Epithelial cell of alveolus of lung (primary cell): Measurements from ENCODE around the gene SETD9. TPM values are rescaled to one million over a fixed set of nuclear protein-coding genes. Genes with fewer than 3 reads are reported as not detected.

Source experiments
- total RNA-seq: library from RNA; depleted of rRNA; stranded (reverse); fragments of >200 nt; gene quantifications from 2 replicates; pipeline ENCODE4 v1.2.1, GENCODE V29; 2015

SETD9 gene
- 7.5 and 14.2 TPM in 2 replicates for total RNA-seq

GRCh38 chr5:56909294-56910209, at the start of gene SETD9:
TSS of gene SETD9 (plus strand) at chr5:56909596. CDS start at chr5:56909646, 50 bp downstream.

GRCh38 chr5:56951946-56952691, 42.7 kb downstream of the SETD9 start, which contains the start of gene MIER3:
TSS of gene MIER3 (minus strand) at chr5:56952123. CDS start at chr5:56952102, 21 bp downstream.

Other genes with a start within 250 kb of the SETD9 start
- 7.2 and 9.6 TPM in 2 replicates for gene MAP3K1, start 94.0 kb upstream of the SETD9 start, total RNA-seq
- 11.8 and 43.6 TPM in 2 replicates for gene MIER3, start 42.5 kb downstream of the SETD9 start, total RNA-seq